OCI-M2 (cell line): Measurements from ENCODE around the gene STAU1.
"Not testable (repeated sequence)": the region's sequence is repeated elsewhere in the genome, so short reads cannot be mapped to it uniquely, and the experiment has no call there.

Experiments
- DNase-seq: peaks from one replicate; lab custom pipeline; 2025; ENCODE audit not compliant: unreplicated experiment; lab: John Stamatoyannopoulos, UW

Gene STAU1

GRCh38 chr20:49207076-49207475 is 18.9 kb upstream of the STAU1 start:
- no peak for DNase-seq

- no peak for DNase-seq
Measured at GRCh38 chr20:49203746-49204145, 15.6 kb upstream of the STAU1 start.

GRCh38 chr20:49203011-49203410 is 14.9 kb upstream of the STAU1 start:
- DNase-seq = no peak

DNA sequence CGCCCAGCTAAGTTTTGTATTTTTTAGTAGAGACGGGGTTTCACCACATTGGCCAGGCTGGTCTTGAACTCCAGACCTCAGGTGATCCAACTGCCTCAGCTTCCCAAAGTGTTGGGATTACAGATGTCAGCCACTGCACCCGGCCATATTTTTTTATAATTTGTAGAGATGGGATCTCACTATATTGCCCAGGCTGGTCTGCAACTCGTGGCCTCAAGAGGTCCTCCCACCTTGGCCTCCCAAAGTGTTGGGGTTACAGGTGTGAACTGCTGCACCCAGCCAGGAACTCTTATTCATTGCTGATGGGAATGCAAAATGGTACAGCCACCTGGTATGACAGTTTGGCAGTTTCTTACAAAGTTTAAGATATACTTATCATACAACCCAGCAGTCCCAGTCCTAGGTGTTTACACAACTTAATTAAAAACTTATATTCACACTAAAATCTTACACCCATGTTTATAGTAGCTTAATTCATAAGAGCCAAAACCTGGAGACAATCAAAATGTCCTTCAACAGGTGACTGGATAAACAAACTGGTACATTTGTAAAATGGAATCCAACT is 11.7 kb upstream of the STAU1 start:
- DNase-seq = no peak

- not testable (repeated sequence) for DNase-seq
Measured at GRCh38 chr20:49192944-49193518, 4.9 kb upstream of the STAU1 start.

DNA sequence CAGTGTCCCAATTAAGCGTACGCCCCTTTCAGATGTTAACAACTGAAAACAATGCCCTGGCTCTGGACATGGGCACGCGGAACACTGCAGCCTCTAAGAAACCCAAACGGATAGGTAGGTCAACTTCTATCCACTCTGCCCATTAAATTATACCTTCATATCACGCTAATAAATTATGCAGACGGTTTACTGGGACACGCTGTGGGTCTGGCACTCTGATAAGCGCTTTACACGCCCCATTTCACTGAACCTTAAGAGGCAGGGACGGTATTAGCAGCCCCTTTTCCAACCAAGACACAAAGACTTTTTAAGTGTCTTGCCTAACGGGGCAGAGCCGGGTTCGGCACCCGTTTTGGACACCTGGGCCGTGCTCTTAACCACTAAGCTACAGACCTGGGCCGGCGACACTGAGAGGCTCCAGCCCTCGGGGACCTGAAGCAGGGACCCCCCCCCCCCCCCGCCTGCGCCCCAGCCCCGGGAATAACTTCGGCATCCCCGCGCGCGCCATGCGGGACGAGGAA is 744 bp downstream of the STAU1 start:
- no peak for DNase-seq

DNA sequence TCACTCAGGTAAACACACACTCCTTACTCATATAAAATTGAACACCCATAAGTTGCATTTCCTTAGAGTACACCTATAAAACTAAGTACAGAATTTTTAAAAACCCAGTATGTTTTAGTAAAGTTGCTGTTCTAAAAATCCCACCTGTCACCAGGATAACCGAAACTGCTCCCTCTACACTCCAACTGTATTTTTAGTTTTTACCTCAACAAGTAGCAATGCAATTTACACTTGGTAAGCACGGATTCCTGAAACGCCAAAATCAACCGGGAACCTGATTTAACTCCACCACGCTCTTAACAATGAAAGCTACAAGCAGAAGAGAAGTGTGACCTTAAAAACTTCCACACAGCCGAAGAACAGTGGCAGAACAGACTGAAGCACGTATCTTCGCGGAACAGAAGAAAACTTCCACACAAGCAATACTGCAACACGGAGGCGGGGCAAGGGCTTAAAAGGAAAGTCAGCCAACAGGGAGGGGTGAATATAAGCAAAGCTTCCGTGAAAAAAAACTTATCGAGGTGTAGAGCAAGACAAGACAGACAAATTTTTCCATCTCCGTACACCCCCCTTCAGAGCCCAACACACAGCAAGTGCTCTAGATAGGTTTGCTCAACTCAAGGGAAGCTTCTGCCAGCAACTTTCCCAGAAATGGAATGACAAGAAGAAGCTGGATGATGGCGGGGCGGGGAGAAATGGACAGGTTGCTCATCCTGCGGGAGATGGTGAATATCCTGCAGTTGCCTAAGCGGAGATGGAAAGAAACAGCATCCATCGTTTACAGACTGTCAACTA is 1.4 kb downstream of the STAU1 start:
- DNase-seq = no peak

DNA sequence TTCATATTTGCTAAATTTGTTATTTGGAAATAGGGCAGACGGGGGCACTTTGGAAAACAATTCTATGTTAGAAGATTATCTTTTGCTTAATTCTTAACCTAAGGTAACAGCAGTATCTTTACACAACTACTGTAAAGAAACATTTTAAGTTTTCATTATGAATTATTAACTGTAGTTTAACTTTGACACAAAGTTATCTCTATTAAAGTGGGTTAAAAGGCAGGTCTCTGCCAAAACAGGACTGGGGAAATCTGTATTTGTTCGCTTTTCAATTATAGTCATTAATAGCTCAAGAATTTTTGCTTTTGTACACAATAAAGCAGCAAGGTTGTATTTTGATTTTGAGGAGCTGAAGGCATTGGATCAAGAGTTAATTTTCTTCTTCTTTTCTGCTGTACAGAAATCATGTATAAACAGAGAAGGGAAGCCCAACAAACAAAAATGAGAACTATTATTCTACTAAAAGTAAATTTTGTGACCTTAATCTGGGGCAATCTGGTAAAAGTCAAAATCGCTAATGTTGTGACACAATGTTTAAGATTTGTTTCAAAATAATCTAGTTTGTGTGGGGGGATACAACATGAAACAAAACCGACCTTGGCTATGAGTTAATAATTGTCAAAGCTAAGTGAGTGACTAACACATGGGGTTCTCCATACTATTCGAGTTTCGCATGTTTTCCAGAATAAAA is 2.9 kb downstream of the STAU1 start:
- no peak for DNase-seq

GRCh38 chr20:49184691-49185070 is 3.5 kb downstream of the STAU1 start:
- DNase-seq = no peak

GRCh38 chr20:49184084-49184501 is 4.0 kb downstream of the STAU1 start:
- DNase-seq = not testable (repeated sequence)

GRCh38 chr20:49183444-49183843 is 4.7 kb downstream of the STAU1 start:
- no peak for DNase-seq

DNA sequence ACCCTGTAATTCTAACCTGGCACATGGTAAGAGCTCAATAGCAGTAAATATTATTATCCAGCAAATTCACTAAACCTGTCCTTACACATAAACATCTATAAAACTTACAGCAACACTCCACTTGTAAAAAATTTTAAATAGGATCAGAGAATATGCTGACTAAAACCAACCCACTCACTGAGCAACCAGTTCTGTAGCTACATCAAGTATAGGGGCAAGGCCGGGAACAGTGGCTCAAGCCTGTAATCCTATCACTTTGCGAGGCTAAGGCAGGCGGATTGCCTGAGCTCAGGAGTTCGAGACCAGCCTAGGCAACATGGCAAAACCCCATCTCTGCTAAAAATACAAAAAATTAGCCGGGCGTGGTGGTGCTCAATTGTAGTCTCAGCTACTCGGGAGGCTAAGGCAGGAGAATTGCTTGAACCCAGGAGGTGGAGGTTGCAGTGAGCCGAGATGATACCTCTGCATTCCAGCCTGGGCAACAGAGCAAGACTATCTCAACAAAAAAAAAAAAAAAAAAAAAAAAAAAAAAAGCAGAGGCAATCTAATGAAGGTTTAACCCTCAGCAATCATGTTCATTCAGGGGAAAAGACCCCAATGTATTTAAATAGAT is 6.8 kb downstream of the STAU1 start:
- no peak for DNase-seq

- no peak for DNase-seq
Measured at GRCh38 chr20:49179368-49180277, 8.5 kb downstream of the STAU1 start.

DNA sequence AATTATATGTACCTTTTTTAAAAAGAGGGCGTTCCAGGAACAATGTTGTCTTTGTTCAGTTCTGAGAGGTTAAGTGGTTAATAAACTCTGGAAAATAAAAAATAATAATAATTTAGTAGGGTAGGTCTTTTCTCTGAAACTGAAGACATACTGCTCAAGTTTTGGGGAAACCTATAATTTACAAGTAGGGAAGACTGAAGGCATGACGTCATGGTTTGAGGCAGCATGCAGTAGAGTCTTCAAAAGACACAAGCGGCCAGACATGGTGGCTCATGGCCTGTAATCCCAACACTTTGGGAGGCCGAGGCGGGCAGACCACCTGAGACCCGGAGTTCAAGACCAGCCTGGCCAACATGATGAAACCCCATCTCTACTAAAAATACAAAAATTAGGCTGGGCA is 14.0 kb downstream of the STAU1 start:
- no peak for DNase-seq

DNA sequence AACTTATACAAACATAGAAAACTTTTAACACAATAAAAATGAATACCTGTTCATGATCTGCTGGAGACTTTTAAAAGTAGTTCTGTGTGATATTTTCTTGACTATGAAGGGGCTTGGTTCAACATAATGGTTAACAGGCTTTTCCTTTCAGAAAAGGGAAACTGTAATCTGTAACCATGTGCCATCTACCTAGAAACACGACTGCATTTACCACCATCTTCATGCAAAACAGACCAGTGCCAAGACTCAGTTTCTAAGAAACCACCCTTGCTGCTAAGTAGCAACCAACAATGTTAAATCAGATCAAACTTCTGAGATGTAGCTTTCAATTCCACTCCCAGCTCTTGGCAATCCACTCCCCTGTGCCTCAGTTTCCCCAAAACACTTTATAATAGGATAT is 15.7 kb downstream of the STAU1 start:
- DNase-seq = no peak

GRCh38 chr20:49171909-49172308 is 16.2 kb downstream of the STAU1 start:
- no peak for DNase-seq

- no peak for DNase-seq
Measured at GRCh38 chr20:49170714-49171113, 17.4 kb downstream of the STAU1 start.

GRCh38 chr20:49169547-49169946 is 18.6 kb downstream of the STAU1 start:
- no peak for DNase-seq

GRCh38 chr20:49168864-49169263 is 19.3 kb downstream of the STAU1 start:
- DNase-seq = not testable (repeated sequence)

GRCh38 chr20:49167811-49168507 is 20.2 kb downstream of the STAU1 start:
- DNase-seq = no peak
